ENCODE results near the gene FMO2.

FMO2 gene

GRCh38 chr1:171195767-171196166, 10.7 kb downstream of the FMO2 start:
- no peak overlapping the region for H3K4me3 Mint-ChIP-seq
- no peak for DNase-seq

DNA sequence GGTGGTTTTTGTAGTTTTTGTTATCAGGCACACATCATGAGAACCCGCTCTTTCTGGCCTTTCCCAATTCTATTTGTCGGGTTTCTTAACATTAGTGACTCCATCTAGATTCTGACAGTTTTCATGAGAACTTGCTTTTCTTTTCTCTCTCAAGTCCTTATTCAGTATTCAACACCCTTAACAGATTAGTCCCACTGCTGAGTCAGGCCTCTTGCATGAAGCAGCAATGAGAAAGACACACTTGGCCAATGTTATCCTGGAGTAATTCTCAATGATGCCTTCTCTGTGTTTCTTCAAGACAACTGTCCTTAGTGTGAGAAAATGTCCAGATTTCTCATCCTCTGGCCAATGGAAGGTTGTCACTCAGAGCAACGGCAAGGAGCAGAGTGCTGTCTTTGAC, 11.3 kb downstream of the FMO2 start:
- H3K36me3 Mint-ChIP-seq (ENCODE audit: low read depth): no peaks in the 10 kb centered on the region
- TF ChIP-seq, protein P1, sequence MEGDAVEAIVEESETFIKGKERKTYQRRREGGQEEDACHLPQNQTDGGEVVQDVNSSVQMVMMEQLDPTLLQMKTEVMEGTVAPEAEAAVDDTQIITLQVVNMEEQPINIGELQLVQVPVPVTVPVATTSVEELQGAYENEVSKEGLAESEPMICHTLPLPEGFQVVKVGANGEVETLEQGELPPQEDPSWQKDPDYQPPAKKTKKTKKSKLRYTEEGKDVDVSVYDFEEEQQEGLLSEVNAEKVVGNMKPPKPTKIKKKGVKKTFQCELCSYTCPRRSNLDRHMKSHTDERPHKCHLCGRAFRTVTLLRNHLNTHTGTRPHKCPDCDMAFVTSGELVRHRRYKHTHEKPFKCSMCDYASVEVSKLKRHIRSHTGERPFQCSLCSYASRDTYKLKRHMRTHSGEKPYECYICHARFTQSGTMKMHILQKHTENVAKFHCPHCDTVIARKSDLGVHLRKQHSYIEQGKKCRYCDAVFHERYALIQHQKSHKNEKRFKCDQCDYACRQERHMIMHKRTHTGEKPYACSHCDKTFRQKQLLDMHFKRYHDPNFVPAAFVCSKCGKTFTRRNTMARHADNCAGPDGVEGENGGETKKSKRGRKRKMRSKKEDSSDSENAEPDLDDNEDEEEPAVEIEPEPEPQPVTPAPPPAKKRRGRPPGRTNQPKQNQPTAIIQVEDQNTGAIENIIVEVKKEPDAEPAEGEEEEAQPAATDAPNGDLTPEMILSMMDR (IDR thresholded peaks at IDR 0.05): no peak
- no peak for DNase-seq
- H3K4me3 Mint-ChIP-seq: no peak overlapping the region
- H3K27me3 Mint-ChIP-seq (ENCODE audit: low read depth, poor library complexity): peaks cover 4% of the 10 kb centered on the region
- H3K27ac Mint-ChIP-seq: no peak overlapping the region
- H3K4me1 Mint-ChIP-seq: peaks cover 18% of the 10 kb centered on the region
- H3K9me3 Mint-ChIP-seq: no peaks in the 10 kb centered on the region

More at GRCh38 chr1:171195767-171196166, 10.7 kb downstream of the FMO2 start:
- H3K36me3 Mint-ChIP-seq (ENCODE audit: low read depth): no peaks in the 10 kb centered on the region
- H3K9me3 Mint-ChIP-seq: no peaks in the 10 kb centered on the region
- TF ChIP-seq, protein P1 (IDR thresholded peaks at IDR 0.05): no peak
- H3K4me1 Mint-ChIP-seq: peaks cover 12% of the 10 kb centered on the region
- no peak overlapping the region for H3K27ac Mint-ChIP-seq
- peaks cover 4% of the 10 kb centered on the region for H3K27me3 Mint-ChIP-seq (ENCODE audit: low read depth, poor library complexity)

DNA sequence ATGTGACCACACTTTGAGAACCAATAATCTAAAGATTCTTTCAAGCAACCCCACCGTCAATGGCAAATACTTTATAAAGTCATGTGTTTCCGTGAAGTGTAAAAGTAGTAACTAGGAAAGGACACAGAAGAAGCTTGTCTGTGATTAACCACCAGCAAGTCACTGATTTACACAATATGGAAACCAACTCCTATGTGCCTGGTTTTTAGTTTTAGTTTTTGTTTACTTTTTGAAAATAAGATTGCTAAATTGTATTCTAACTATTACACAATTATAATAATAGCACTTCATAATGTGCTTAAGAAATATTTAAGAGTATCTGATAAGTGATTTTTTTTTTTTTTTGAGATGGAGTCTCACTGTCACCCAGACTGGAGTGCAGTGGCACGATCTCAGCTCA, 13.0 kb downstream of the FMO2 start:
- Mint-ChIP-seq H3K36me3 (ENCODE audit: low read depth) (no peaks in the 10 kb centered on the region), H3K4me1 (peaks cover 25% of the 10 kb centered on the region), H3K27ac (no peak overlapping the region), H3K9me3 (no peaks in the 10 kb centered on the region), H3K27me3 (ENCODE audit: low read depth, poor library complexity) (peaks cover 5% of the 10 kb centered on the region), H3K4me3 (no peak overlapping the region)
- TF ChIP-seq, protein P1 (IDR thresholded peaks at IDR 0.05): no peak
- DNase-seq: no peak

- Mint-ChIP-seq H3K4me3 (no peak overlapping the region), H3K27ac (no peak overlapping the region), H3K27me3 (ENCODE audit: low read depth, poor library complexity) (peaks cover 12% of the 10 kb centered on the region), H3K9me3 (no peaks in the 10 kb centered on the region), H3K4me1 (peaks cover 28% of the 10 kb centered on the region), H3K36me3 (ENCODE audit: low read depth) (no peaks in the 10 kb centered on the region)
- DNase-seq: no peak
- TF ChIP-seq, protein P1 (IDR thresholded peaks at IDR 0.05): no peak
Measured at GRCh38 chr1:171204296-171204695, 19.2 kb downstream of the FMO2 start.

- TF ChIP-seq, protein P1 (IDR thresholded peaks at IDR 0.05): no peak
- Mint-ChIP-seq H3K4me1 (peaks cover 14% of the 10 kb centered on the region), H3K4me3 (no peak overlapping the region), H3K27me3 (ENCODE audit: low read depth, poor library complexity) (peaks cover 8% of the 10 kb centered on the region), H3K36me3 (ENCODE audit: low read depth) (no peaks in the 10 kb centered on the region), H3K27ac (no peak overlapping the region), H3K9me3 (no peaks in the 10 kb centered on the region)
- no peak for DNase-seq
Measured at GRCh38 chr1:171206204-171206977, 21.3 kb downstream of the FMO2 start.

GRCh38 chr1:171206978-171207355, 21.9 kb downstream of the FMO2 start:
- Mint-ChIP-seq H3K9me3 (no peaks in the 10 kb centered on the region), H3K36me3 (ENCODE audit: low read depth) (no peaks in the 10 kb centered on the region), H3K4me1 (peaks cover 9% of the 10 kb centered on the region), H3K4me3 (no peak overlapping the region), H3K27me3 (ENCODE audit: low read depth, poor library complexity) (peaks cover 8% of the 10 kb centered on the region), H3K27ac (no peak overlapping the region)
- no peak for DNase-seq
- TF ChIP-seq, protein P1 (IDR thresholded peaks at IDR 0.05): no peak
